CMK (cell line): ENCODE results near the gene GPRC5B.

Experiments
- DNase-seq: peaks from one replicate; pipeline ENCODE4 v3.0.0-alpha.2; 2010; ENCODE audit warnings: low read depth

Gene GPRC5B

DNA sequence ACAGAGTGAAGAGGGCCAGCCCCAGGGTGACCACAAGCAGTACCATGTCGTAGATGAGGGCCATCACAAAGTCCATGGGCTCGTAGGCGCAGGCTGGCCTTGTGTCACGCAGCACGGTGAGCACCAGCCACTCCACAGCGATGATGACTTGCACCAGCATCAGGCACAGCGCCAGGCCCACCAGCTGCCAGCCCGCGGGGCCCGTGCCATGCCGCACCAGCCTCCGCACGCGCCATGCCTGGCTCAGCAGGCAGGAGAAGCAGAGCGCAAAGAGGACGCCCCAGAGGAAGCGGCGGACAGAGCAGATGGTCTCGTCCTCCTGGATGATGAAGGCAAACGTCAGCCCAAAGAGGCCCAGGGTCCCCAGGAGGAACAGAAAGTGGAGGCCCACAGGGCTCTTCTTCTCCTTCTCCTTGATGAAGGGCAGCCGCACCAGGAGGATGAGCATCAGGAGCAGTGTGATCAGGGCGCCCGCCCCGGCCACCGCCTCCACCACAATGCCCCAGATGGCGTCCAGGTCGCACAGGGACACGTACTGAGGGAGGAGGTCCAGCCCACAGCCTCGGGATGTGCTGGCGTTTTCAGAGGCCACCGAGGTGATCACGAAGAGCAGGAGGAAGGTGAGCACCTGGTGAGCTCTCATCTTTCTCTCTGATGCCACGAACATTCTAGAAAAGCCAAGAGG is 12.3 kb downstream of the GPRC5B start:
- DNase-seq: no peak

- no peak for DNase-seq
These were observed 12.9 kb downstream of the GPRC5B start for GRCh38 chr16:19871721-19872120.

DNA sequence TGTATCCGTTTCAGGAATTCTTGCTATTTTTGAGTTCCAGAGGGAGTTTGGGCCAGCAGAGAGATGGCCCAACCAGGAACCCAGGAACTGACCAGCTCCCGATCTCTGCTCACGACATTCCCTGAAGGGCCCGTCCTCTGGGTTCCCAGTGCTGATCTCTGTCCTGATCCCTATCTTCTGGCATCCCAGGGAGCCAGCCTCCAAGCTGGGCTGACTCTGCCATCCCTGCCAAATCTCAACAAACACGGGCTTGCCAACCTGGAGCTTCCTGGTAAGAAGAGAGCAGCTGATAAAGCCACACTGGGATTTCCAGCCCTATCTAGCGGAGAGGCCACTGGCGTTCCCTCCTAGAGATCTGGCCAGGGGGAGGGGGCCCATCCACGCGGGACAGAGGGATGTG is 16.2 kb downstream of the GPRC5B start:
- no peak for DNase-seq

- no peak for DNase-seq
These were observed 20.1 kb downstream of the GPRC5B start for GRCh38 chr16:19864566-19864965.

DNA sequence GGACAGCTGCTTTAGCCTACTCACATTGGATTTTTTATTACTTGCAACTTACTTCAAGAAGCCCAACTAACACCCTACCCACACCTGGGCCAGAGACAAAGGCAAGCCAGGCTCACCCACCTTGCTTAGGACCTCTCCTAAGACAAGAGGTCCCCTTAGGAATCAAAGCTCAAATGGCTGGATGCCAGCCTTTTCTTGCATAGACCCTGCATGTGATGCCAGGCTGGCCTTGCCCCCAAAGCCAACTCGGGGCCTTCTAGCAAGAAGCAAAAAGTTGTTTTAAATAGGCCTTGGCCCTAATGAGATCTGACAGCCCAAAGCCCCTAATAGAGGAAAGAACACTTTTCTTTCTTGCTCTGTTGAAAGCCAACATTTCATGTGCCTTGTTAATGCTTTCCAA is 20.7 kb downstream of the GPRC5B start:
- no peak for DNase-seq

GRCh38 chr16:19861811-19862327 is 22.8 kb downstream of the GPRC5B start:
- DNase-seq: no peak

DNA sequence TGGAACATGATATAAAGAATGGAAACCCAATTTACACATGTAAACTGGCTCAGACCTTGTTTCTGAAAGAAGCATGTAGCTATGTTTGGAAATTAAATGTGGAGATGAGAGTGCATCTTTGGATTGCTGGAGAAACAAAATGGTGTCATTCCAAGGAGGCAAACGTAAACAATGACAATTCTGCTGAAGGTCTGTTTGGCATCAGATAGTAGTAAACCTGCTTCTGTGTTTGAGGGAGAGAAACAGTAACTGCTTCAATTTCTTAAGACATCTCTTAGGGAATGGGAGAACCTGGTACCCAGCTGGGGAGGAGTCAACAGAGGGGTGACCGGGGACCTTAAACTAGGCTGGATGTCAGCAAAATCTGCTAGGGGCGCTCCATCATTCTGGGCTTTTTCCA is 23.5 kb downstream of the GPRC5B start:
- DNase-seq: no peak

DNA sequence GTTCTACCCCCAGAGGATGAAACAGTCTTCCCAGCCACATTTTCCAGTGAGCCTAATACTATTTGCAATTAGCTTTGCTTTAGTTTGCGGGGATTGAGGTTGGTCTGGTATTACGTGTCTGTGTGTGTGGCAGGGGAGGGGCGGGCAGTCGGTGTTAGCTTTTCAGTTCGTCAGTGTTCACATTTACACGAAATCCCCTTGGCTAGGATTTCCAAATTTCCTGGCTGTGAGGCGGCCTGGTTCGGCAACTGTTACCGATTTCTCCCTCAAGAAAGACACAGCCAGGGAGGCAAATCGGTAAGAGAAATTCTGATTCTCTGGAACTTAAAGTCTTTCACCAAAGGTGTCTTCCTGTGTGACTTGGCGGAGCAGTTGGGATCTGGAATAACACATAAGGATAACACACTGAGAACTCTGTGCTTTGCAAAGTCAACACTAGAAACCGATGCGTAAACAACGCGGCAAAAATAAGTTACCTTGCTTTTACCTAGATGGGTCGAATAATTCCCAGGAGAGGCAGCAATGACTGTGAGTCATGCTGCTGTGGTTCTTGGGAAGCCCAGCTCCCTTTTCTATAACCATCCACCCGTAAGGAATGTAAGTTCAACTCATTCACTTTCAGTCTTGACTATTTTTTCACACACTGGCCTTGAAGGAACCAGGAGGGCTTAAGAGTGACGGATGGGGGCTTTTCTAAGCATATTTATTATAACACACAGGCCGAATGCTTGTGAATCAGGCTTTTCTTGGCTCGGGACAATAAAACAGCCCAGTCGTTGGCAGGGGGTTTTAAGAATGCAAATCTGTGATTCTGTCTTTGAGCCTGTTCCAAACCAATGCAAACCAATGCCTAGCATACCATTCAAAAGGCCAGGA is 24.2 kb downstream of the GPRC5B start:
- DNase-seq: no peak

GRCh38 chr16:19859603-19860002 is 25.0 kb downstream of the GPRC5B start:
- no peak for DNase-seq

GRCh38 chr16:19859166-19859565 is 25.5 kb downstream of the GPRC5B start:
- DNase-seq: no peak

- DNase-seq: no peak
These were observed 26.2 kb downstream of the GPRC5B start for GRCh38 chr16:19858340-19859018.

DNA sequence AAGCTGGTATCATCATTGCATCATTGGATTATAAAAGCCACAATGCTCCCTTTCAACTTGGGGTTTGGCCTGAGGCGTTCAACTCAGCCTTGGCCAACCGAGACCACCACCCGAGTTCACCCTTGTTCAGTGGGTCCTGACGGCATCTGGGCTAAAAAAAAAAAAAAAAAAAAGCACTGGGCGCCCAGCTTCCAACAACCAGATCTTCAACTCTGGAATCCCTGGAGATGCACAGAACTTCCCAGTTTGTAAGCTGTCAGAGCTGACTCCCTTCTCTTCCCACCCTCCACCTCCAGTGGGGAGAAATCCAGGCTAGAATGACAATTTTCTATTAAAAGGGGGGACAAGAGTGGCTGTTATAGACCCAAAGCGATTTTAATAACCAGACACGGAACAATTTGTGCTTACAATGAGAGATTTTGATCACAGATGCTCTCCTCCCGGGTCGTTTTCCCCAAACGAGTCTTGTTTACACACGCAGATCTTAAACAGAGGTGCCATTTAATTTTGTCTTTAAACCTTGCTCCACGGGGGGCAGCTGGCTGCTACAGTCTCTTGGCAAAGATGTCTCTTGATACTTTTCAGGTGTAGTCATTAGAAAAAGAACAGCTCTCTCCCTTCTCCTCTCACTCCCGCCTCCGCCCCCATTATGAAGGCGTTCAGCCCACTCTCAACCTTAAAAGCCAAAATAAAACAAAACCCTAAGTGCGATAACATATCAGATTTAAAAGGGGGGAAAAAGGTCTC is 26.9 kb downstream of the GPRC5B start:
- no peak for DNase-seq

GRCh38 chr16:19856120-19856519 is 28.5 kb downstream of the GPRC5B start:
- DNase-seq: no peak

DNA sequence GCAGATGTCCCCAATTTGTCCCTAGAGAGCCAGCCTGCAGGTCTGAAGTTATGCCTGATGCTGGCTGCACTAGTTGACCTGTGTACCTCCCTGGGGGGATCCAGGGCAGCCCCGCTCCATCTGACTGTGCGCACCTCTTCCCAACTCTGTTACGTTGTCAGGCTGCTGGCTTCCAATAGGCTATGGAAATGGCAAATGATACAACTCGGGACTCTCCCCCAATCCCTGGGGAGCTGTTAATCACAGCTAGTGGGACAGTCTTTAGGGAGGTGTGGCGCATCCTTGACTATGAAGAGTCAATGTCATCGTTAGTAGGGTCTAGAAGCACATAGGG is 30.1 kb downstream of the GPRC5B start:
- DNase-seq: no peak

GRCh38 chr16:19853742-19854542 is 30.7 kb downstream of the GPRC5B start:
- no peak for DNase-seq

DNA sequence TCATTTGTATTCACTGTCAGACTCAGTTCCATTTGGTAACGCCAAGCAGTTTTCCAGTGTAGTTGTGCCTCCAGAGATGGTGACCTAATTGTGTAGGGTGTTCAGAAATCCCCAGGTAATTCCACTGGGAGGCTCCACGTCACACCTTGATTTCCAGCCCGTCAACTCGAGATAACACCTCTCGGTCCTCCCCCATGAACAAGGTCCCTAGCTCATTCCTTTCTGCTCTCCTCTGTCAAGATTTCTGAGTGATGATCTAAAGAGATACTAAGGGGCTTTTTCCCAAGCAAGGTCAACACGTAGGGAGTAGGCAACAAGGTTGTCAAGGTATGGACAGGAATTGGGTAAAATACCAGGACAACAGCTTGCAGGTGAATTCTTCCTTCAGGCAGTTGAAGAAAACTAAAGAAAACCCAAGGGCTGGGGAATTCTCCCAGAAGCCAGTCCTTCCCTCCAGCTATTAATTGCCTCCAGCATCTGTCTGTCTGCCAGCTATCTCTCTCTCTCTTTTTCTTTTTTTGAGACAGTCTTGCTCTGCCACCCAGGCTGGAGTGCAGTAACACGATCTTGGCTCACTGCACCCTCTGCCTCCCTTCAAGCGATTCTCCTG is 31.4 kb downstream of the GPRC5B start:
- DNase-seq: no peak

GRCh38 chr16:19851476-19851875 is 33.2 kb downstream of the GPRC5B start:
- no peak for DNase-seq

GRCh38 chr16:19850131-19850817 is 34.4 kb downstream of the GPRC5B start:
- DNase-seq: no peak

DNA sequence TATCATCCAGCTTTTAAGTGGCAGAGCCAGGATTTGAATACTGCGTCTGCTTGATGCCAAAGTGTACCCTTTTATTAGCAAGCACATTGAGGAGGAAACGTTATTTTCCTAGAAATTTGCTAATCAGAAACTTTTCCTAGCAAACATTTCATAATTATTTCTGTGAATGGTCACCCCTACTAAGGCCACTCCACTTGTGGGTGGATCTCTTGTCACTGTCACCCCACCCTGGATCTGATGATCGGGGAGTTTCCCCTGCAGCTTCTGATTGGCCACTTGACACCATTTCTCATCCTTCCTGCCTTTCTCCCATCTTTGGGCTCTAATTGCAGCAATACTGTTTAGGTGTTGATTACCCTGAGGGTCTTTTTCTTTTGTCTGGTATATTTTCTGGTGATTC is 35.9 kb downstream of the GPRC5B start:
- no peak for DNase-seq

DNA sequence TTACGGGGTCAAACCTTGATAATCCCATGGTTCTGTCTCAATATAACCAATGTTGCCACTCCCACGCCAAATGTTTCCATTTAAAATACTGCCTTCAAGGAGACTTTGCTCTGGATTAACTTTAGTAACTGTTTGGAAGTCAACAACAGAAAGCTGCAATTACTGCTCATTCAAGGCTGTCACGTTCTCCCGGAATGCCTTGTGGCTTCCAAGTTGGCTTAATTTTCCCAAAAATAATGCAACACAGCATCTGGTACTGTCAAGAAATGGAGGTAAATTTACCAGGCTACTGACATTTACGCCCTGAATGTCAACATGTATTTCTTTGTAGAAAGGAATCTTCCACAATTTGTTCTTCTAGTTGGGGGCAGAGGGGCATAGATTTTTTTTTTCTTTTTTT is 38.2 kb downstream of the GPRC5B start:
- no peak for DNase-seq
